ENCODE data around the gene CNNM4. TPM values are rescaled to one million over a fixed set of nuclear protein-coding genes. Genes with fewer than 3 reads are reported as not detected.

CNNM4 gene
- total RNA-seq, 1 experiment from 2014 or later = 5.6 TPM

GRCh38 chr2:96771796-96772618 lies 11.3 kb downstream of the CNNM4 start:
- Histone ChIP-seq H3K4me2 (ENCODE audit: low read depth, low read length, poor library complexity, severe bottlenecking) (no peak overlapping the region), H3K36me3 (ENCODE audit: insufficient read depth, low read length) (no peaks in the 10 kb centered on the region), H3K9me2 (replicated peaks; ENCODE audit: insufficient read depth, low read length) (no peaks in the 10 kb centered on the region), H2AFZ (ENCODE audit: low read length) (no peak overlapping the region), H3K27me3 (ENCODE audit: low read length) (no peaks in the 10 kb centered on the region), H3K9me3 (ENCODE audit: low read length) (no peaks in the 10 kb centered on the region), H3K79me2 (ENCODE audit: low read length) (peaks cover 16% of the 10 kb centered on the region), H3K9ac (ENCODE audit: low read length) (no peak overlapping the region), H3K27ac (ENCODE audit: low read length) (no peak overlapping the region), H3K4me1 (ENCODE audit: low read length) (peaks cover 48% of the 10 kb centered on the region), H3K4me3 (ENCODE audit: low read length) (no peak overlapping the region), H4K20me1 (ENCODE audit: insufficient read depth, low read depth, low read length) (no peaks in the 10 kb centered on the region)
- DNase-seq = no peak

GRCh38 chr2:96772903-96773671 lies 12.4 kb downstream of the CNNM4 start:
- Histone ChIP-seq H2AFZ (ENCODE audit: low read length) (no peak overlapping the region), H3K4me2 (ENCODE audit: low read depth, low read length, poor library complexity, severe bottlenecking) (peak overlapping the region; percentile 90), H3K4me3 (ENCODE audit: low read length) (peak overlapping the region; percentile 47; the same call in 1 of the 2 replicates), H3K4me1 (ENCODE audit: low read length) (peaks cover 37% of the 10 kb centered on the region), H3K9me2 (replicated peaks; ENCODE audit: insufficient read depth, low read length) (no peaks in the 10 kb centered on the region), H3K27ac (ENCODE audit: low read length) (peak overlapping the region; percentile 46), H3K27me3 (ENCODE audit: low read length) (no peaks in the 10 kb centered on the region), H3K9ac (ENCODE audit: low read length) (peak overlapping the region; percentile 57), H4K20me1 (ENCODE audit: insufficient read depth, low read depth, low read length) (no peaks in the 10 kb centered on the region), H3K36me3 (ENCODE audit: insufficient read depth, low read length) (no peaks in the 10 kb centered on the region), H3K9me3 (ENCODE audit: low read length) (no peaks in the 10 kb centered on the region), H3K79me2 (ENCODE audit: low read length) (peaks cover 13% of the 10 kb centered on the region; the same call in 1 of the 2 replicates)
- no peak for DNase-seq

GRCh38 chr2:96773922-96774321 lies 13.2 kb downstream of the CNNM4 start:
- no peaks in the 10 kb centered on the region for H4K20me1 ChIP-seq (ENCODE audit: insufficient read depth, low read depth, low read length)
- no peaks in the 10 kb centered on the region for H3K27me3 ChIP-seq (ENCODE audit: low read length)
- peak overlapping the region; percentile 74 for H3K4me3 ChIP-seq (ENCODE audit: low read length)
- H3K9me3 ChIP-seq (ENCODE audit: low read length) = no peaks in the 10 kb centered on the region
- no peaks in the 10 kb centered on the region for H3K36me3 ChIP-seq (ENCODE audit: insufficient read depth, low read length)
- peak overlapping the region; percentile 96 for H2AFZ ChIP-seq (ENCODE audit: low read length)
- H3K79me2 ChIP-seq (ENCODE audit: low read length) = 0 out of 2 replicates have a peak, but pooled peaks cover 7% of the 10 kb centered on the region
- peaks cover 31% of the 10 kb centered on the region for H3K4me1 ChIP-seq (ENCODE audit: low read length)
- peak overlapping the region; percentile 65 for H3K27ac ChIP-seq (ENCODE audit: low read length)
- no peaks in the 10 kb centered on the region for H3K9me2 ChIP-seq (replicated peaks; ENCODE audit: insufficient read depth, low read length)
- peak overlapping the region; percentile 72 for H3K9ac ChIP-seq (ENCODE audit: low read length)
- H3K4me2 ChIP-seq (ENCODE audit: low read depth, low read length, poor library complexity, severe bottlenecking) = peak overlapping the region; percentile 90
- peak; percentile 86 for DNase-seq

GRCh38 chr2:96775160-96775559 lies 14.5 kb downstream of the CNNM4 start:
- no peaks in the 10 kb centered on the region for H3K9me2 ChIP-seq (replicated peaks; ENCODE audit: insufficient read depth, low read length)
- no peak for DNase-seq
- no peak overlapping the region for H2AFZ ChIP-seq (ENCODE audit: low read length)
- H3K36me3 ChIP-seq (ENCODE audit: insufficient read depth, low read length) = no peaks in the 10 kb centered on the region
- H3K27ac ChIP-seq (ENCODE audit: low read length) = no peak overlapping the region
- H3K27me3 ChIP-seq (ENCODE audit: low read length) = no peaks in the 10 kb centered on the region
- no peaks in the 10 kb centered on the region for H3K9me3 ChIP-seq (ENCODE audit: low read length)
- H3K4me3 ChIP-seq (ENCODE audit: low read length) = no peak overlapping the region
- no peaks in the 10 kb centered on the region for H4K20me1 ChIP-seq (ENCODE audit: insufficient read depth, low read depth, low read length)
- no peak overlapping the region for H3K4me2 ChIP-seq (ENCODE audit: low read depth, low read length, poor library complexity, severe bottlenecking)
- H3K9ac ChIP-seq (ENCODE audit: low read length) = no peak overlapping the region
- 0 out of 2 replicates have a peak, but pooled peaks cover 5% of the 10 kb centered on the region for H3K79me2 ChIP-seq (ENCODE audit: low read length)
- H3K4me1 ChIP-seq (ENCODE audit: low read length) = peaks cover 31% of the 10 kb centered on the region

- no peaks in the 10 kb centered on the region for H3K4me1 ChIP-seq (ENCODE audit: low read length)
- H3K9ac ChIP-seq (ENCODE audit: low read length) = no peak overlapping the region
- H3K36me3 ChIP-seq (ENCODE audit: insufficient read depth, low read length) = no peaks in the 10 kb centered on the region
- H3K4me3 ChIP-seq (ENCODE audit: low read length) = no peak overlapping the region
- no peak for DNase-seq
- no peaks in the 10 kb centered on the region for H4K20me1 ChIP-seq (ENCODE audit: insufficient read depth, low read depth, low read length)
- no peak overlapping the region for H3K4me2 ChIP-seq (ENCODE audit: low read depth, low read length, poor library complexity, severe bottlenecking)
- no peaks in the 10 kb centered on the region for H3K9me2 ChIP-seq (replicated peaks; ENCODE audit: insufficient read depth, low read length)
- no peak overlapping the region for H2AFZ ChIP-seq (ENCODE audit: low read length)
- H3K79me2 ChIP-seq (ENCODE audit: low read length) = no peaks in the 10 kb centered on the region
- no peaks in the 10 kb centered on the region for H3K27me3 ChIP-seq (ENCODE audit: low read length)
- no peak overlapping the region for H3K27ac ChIP-seq (ENCODE audit: low read length)
- no peaks in the 10 kb centered on the region for H3K9me3 ChIP-seq (ENCODE audit: low read length)
These were observed 22.7 kb downstream of the CNNM4 start for GRCh38 chr2:96783388-96783787.

GRCh38 chr2:96787411-96787810 lies 26.7 kb downstream of the CNNM4 start:
- no peak overlapping the region for H2AFZ ChIP-seq (ENCODE audit: low read length)
- no peaks in the 10 kb centered on the region for H3K79me2 ChIP-seq (ENCODE audit: low read length)
- no peaks in the 10 kb centered on the region for H3K36me3 ChIP-seq (ENCODE audit: insufficient read depth, low read length)
- H3K9ac ChIP-seq (ENCODE audit: low read length) = no peak overlapping the region
- H3K4me2 ChIP-seq (ENCODE audit: low read depth, low read length, poor library complexity, severe bottlenecking) = no peak overlapping the region
- H4K20me1 ChIP-seq (ENCODE audit: insufficient read depth, low read depth, low read length) = no peaks in the 10 kb centered on the region
- no peak overlapping the region for H3K27ac ChIP-seq (ENCODE audit: low read length)
- H3K27me3 ChIP-seq (ENCODE audit: low read length) = no peaks in the 10 kb centered on the region
- H3K4me1 ChIP-seq (ENCODE audit: low read length) = no peaks in the 10 kb centered on the region
- no peak for DNase-seq
- H3K4me3 ChIP-seq (ENCODE audit: low read length) = no peak overlapping the region
- no peaks in the 10 kb centered on the region for H3K9me2 ChIP-seq (replicated peaks; ENCODE audit: insufficient read depth, low read length)
- H3K9me3 ChIP-seq (ENCODE audit: low read length) = no peaks in the 10 kb centered on the region

- DNase-seq = no peak
- no peak overlapping the region for H3K4me2 ChIP-seq (ENCODE audit: low read depth, low read length, poor library complexity, severe bottlenecking)
- no peaks in the 10 kb centered on the region for H3K4me1 ChIP-seq (ENCODE audit: low read length)
- H4K20me1 ChIP-seq (ENCODE audit: insufficient read depth, low read depth, low read length) = no peaks in the 10 kb centered on the region
- no peak overlapping the region for H3K27ac ChIP-seq (ENCODE audit: low read length)
- no peaks in the 10 kb centered on the region for H3K9me2 ChIP-seq (replicated peaks; ENCODE audit: insufficient read depth, low read length)
- no peak overlapping the region for H2AFZ ChIP-seq (ENCODE audit: low read length)
- no peaks in the 10 kb centered on the region for H3K27me3 ChIP-seq (ENCODE audit: low read length)
- no peak overlapping the region for H3K4me3 ChIP-seq (ENCODE audit: low read length)
- no peaks in the 10 kb centered on the region for H3K36me3 ChIP-seq (ENCODE audit: insufficient read depth, low read length)
- no peaks in the 10 kb centered on the region for H3K9me3 ChIP-seq (ENCODE audit: low read length)
- no peak overlapping the region for H3K9ac ChIP-seq (ENCODE audit: low read length)
- no peaks in the 10 kb centered on the region for H3K79me2 ChIP-seq (ENCODE audit: low read length)
These were observed 27.9 kb downstream of the CNNM4 start for GRCh38 chr2:96788442-96789244.

GRCh38 chr2:96789245-96789617 lies 28.5 kb downstream of the CNNM4 start:
- no peak overlapping the region for H2AFZ ChIP-seq (ENCODE audit: low read length)

More at GRCh38 chr2:96789245-96789617, 28.5 kb downstream of the CNNM4 start:
- H3K4me3 ChIP-seq (ENCODE audit: low read length) = no peak overlapping the region
- no peaks in the 10 kb centered on the region for H3K36me3 ChIP-seq (ENCODE audit: insufficient read depth, low read length)
- H4K20me1 ChIP-seq (ENCODE audit: insufficient read depth, low read depth, low read length) = no peaks in the 10 kb centered on the region
- no peaks in the 10 kb centered on the region for H3K9me3 ChIP-seq (ENCODE audit: low read length)
- no peak for DNase-seq
- no peaks in the 10 kb centered on the region for H3K4me1 ChIP-seq (ENCODE audit: low read length)
- H3K4me2 ChIP-seq (ENCODE audit: low read depth, low read length, poor library complexity, severe bottlenecking) = no peak overlapping the region
- no peak overlapping the region for H3K9ac ChIP-seq (ENCODE audit: low read length)
- H3K9me2 ChIP-seq (replicated peaks; ENCODE audit: insufficient read depth, low read length) = no peaks in the 10 kb centered on the region
- H3K27me3 ChIP-seq (ENCODE audit: low read length) = no peaks in the 10 kb centered on the region
- no peaks in the 10 kb centered on the region for H3K79me2 ChIP-seq (ENCODE audit: low read length)
- H3K27ac ChIP-seq (ENCODE audit: low read length) = no peak overlapping the region

Measured in Karpas-422 (cell line).